HL-60 (cell line): ENCODE results near the gene TROAP.

Experiments
- DNase-seq, 2 experiments: peaks; one replicate each; pipeline ENCODE4 v3.0.0-alpha.2; 2010 to 2020; ENCODE audit warnings: low read depth in 1 of 2, low spot score in 1 of 2
- H3K27ac ChIP-seq: fragments of 250-450 bp; sonication (Bioruptor Pico); replicated peaks from 2 replicates; pipeline ENCODE4 v1.5.1; 2020; ENCODE audit warnings: mild to moderate bottlenecking, moderate library complexity
- H3K27me3 ChIP-seq: fragments of 250-450 bp; sonication (Bioruptor Pico); 2 replicates; pipeline ENCODE4 v1.5.1; 2021; ENCODE audit warnings: mild to moderate bottlenecking, moderate library complexity; ENCODE audit not compliant: insufficient read depth, poor library complexity, severe bottlenecking
- H3K4me3 ChIP-seq: replicated peaks from 2 replicates; pipeline ENCODE4 v1.5.1; 2011; ENCODE audit warnings: mild to moderate bottlenecking, control low read depth, low read length; ENCODE audit not compliant: insufficient read depth
- GABPA ChIP-seq: IDR thresholded peaks from 2 replicates; pipeline ENCODE4 v1.6.1; 2012; ENCODE audit warnings: low read depth
- POLR2AphosphoS5 ChIP-seq: IDR thresholded peaks from 2 replicates; pipeline ENCODE4 v1.6.1; 2012; ENCODE audit warnings: low read depth
- SPI1 ChIP-seq: IDR thresholded peaks from 2 replicates; pipeline ENCODE4 v1.6.1; 2012; ENCODE audit warnings: low read depth, mild to moderate bottlenecking, borderline replicate concordance
- TF ChIP-seq, protein P1 (sequence below): IDR thresholded peaks from 2 replicates; pipeline ENCODE4 v1.6.1; 2012; ENCODE audit warnings: low read depth; ENCODE audit not compliant: insufficient replicate concordance
- TF ChIP-seq, protein P2 (sequence below): IDR thresholded peaks from one replicate; pipeline ENCODE4 v1.5.1; 2011; ENCODE audit warnings: low read length, control low read depth, inconsistent platforms; ENCODE audit not compliant: insufficient read depth

The TROAP gene

DNA sequence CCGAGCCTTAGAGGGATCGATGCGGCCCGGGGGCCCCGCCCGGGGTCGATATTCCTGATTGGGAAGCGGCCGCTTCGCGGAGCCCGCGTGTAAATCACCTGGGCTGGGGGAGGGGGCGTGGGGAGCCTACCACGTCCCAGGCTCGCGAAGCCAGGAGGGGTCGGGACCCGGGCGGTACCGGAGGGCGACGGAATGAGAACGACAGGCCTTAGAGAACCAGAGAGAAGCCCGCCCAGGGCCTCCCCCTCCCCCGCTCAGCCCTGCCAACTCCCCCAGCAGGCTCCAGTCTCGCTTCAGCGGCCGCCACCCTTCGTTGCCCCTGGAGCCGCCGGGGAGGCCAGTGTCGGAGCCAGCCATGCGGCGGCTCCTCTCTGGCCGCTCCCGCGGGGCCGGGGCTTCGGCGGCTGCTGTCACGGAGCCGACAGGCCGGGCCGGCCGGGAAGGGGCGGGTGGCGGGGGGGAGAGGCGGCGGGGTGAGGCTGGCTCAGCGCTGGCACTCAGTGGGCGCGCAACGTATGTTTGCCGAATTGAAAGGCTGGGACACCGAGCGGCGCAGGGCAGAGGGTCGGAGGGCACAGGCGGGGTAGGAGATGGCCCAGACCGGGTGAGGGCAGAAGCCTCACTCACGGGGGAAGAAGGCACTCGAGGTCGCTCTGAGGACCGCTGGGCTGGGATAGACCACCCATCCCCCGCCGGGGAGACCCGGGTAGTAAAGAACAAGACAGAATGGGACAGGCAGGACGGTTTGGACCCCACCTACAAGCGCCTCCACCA, 22.2 kb downstream of the TROAP start:
- no peak overlapping the region for H3K4me3 ChIP-seq
- DNase-seq, result no peak
- H3K27me3 ChIP-seq, result peaks cover 78% of the 10 kb centered on the region
- TF ChIP-seq POLR2AphosphoS5, result no peak
- TF ChIP-seq, protein P1, sequence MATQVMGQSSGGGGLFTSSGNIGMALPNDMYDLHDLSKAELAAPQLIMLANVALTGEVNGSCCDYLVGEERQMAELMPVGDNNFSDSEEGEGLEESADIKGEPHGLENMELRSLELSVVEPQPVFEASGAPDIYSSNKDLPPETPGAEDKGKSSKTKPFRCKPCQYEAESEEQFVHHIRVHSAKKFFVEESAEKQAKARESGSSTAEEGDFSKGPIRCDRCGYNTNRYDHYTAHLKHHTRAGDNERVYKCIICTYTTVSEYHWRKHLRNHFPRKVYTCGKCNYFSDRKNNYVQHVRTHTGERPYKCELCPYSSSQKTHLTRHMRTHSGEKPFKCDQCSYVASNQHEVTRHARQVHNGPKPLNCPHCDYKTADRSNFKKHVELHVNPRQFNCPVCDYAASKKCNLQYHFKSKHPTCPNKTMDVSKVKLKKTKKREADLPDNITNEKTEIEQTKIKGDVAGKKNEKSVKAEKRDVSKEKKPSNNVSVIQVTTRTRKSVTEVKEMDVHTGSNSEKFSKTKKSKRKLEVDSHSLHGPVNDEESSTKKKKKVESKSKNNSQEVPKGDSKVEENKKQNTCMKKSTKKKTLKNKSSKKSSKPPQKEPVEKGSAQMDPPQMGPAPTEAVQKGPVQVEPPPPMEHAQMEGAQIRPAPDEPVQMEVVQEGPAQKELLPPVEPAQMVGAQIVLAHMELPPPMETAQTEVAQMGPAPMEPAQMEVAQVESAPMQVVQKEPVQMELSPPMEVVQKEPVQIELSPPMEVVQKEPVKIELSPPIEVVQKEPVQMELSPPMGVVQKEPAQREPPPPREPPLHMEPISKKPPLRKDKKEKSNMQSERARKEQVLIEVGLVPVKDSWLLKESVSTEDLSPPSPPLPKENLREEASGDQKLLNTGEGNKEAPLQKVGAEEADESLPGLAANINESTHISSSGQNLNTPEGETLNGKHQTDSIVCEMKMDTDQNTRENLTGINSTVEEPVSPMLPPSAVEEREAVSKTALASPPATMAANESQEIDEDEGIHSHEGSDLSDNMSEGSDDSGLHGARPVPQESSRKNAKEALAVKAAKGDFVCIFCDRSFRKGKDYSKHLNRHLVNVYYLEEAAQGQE, result no peak
- no peak overlapping the region for H3K27ac ChIP-seq

GRCh38 chr12:49345825-49346658, 23.0 kb downstream of the TROAP start:
- 0 out of 2 replicates have a peak overlapping the region, but pooled peaks have one; percentile 8 for H3K4me3 ChIP-seq
- no peak for TF ChIP-seq SPI1
- no peak for TF ChIP-seq POLR2AphosphoS5
- TF ChIP-seq, protein P2, sequence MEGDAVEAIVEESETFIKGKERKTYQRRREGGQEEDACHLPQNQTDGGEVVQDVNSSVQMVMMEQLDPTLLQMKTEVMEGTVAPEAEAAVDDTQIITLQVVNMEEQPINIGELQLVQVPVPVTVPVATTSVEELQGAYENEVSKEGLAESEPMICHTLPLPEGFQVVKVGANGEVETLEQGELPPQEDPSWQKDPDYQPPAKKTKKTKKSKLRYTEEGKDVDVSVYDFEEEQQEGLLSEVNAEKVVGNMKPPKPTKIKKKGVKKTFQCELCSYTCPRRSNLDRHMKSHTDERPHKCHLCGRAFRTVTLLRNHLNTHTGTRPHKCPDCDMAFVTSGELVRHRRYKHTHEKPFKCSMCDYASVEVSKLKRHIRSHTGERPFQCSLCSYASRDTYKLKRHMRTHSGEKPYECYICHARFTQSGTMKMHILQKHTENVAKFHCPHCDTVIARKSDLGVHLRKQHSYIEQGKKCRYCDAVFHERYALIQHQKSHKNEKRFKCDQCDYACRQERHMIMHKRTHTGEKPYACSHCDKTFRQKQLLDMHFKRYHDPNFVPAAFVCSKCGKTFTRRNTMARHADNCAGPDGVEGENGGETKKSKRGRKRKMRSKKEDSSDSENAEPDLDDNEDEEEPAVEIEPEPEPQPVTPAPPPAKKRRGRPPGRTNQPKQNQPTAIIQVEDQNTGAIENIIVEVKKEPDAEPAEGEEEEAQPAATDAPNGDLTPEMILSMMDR, result no peak
- TF ChIP-seq GABPA, result no peak
- TF ChIP-seq, protein P1, result no peak
- H3K27me3 ChIP-seq, result peaks cover 70% of the 10 kb centered on the region
- no peak for DNase-seq
- H3K27ac ChIP-seq, result no peak overlapping the region

DNA sequence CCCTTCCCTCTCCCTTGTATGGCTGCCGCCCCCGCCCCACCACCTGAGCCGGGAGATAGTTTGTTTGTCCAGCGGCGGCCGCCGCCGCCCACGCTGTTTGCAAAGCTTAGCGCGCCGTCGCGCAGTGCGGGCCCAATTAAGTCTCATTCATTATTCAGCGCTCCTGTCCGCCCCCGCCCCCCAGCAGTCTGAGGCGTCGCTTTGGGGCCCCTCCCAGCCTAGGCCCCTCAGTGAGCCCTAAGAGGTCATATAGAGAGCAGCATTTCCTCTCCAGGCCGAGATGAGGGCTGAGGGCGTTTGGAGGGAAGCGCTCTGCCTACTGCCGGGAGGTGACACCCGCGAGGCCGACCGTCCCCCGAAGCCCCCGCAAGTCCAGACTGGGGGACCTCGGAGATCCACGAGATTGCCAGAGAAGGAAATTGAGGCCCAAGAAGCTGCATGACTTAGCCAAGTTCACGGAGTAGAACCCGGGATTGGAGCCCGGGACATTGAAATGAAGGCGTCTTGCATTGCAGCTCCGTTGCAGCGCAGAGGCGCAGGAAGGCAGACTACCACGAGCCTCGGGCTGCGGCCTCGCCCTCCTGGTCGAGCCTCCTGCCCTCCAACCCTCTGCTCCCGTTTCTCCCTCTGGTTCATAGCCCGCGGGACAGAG, 23.7 kb downstream of the TROAP start, which contains the start of gene DNAJC22:
DNAJC22 (plus strand) TSS at position 230 of the 652 bp plus-strand sequence. CDS start 1,985 bp downstream, outside the sequence.
- H3K4me3 ChIP-seq, result 0 out of 2 replicates have a peak within 1 kb of the TSS, but pooled peaks have one; percentile 8
- H3K27ac ChIP-seq, result no peak within 1 kb of the TSS
- peak in 1 of 2 experiments; percentile 23 for DNase-seq
- TF ChIP-seq, protein P1, result no peak
- TF ChIP-seq POLR2AphosphoS5 (no peak), GABPA (no peak), SPI1 (no peak)
- TF ChIP-seq, protein P2, result no peak
- H3K27me3 ChIP-seq, result peaks cover 63% of the 10 kb centered on the region
